Esophagus muscularis mucosa (tissue), 4 donors: ENCODE results near the gene CYP19A1.

ENCODE experiments used
- CTCF ChIP-seq, 3 experiments: fragments of 200-600 bp in 2 of 3; fragments of 450-650 bp in 1 of 3; sonication (generic) in 2 of 3; IDR thresholded peaks; one replicate each; pipeline ENCODE4 v1.5.1; 2017 to 2019; ENCODE audit warnings: antibody characterized with exemption in 3 of 3, mild to moderate bottlenecking in 2 of 3, moderate library complexity in 1 of 3
- EP300 ChIP-seq: sonication (generic); formaldehyde crosslinking; IDR thresholded peaks from one replicate; pipeline ENCODE4 v1.6.1; 2017; ENCODE audit warnings: antibody characterized with exemption
- POLR2A ChIP-seq: fragments of 450-650 bp; IDR thresholded peaks from one replicate; pipeline ENCODE4 v1.6.1; 2017; ENCODE audit warnings: antibody characterized with exemption, moderate library complexity, mild to moderate bottlenecking, low read depth
- POLR2AphosphoS5 ChIP-seq, 2 donors: sonication (generic); formaldehyde crosslinking; IDR thresholded peaks; one replicate each; pipeline ENCODE4 v1.6.1; 2017; ENCODE audit warnings: antibody characterized with exemption in 2 of 2

- TF ChIP-seq EP300: no peak
- no peak for TF ChIP-seq CTCF (IDR thresholded peaks at IDR 0.05)
- TF ChIP-seq POLR2AphosphoS5 (IDR thresholded peaks at IDR 0.05): no peak
- no peak for TF ChIP-seq POLR2A
Observed at GRCh38 chr15:51365417-51365816, 27.0 kb upstream of the CYP19A1 start.
